ENCODE results near the gene RSBN1. TPM values are rescaled to one million over a fixed set of nuclear protein-coding genes. Genes with fewer than 3 reads are reported as not detected.

The RSBN1 gene
- total and polyA plus RNA-seq, 10 of the 15 experiments (the other 5 are each of a cell fraction or from before 2014, with no cell fraction given): 2.9 to 26.8 (median 11.5) TPM

DNA sequence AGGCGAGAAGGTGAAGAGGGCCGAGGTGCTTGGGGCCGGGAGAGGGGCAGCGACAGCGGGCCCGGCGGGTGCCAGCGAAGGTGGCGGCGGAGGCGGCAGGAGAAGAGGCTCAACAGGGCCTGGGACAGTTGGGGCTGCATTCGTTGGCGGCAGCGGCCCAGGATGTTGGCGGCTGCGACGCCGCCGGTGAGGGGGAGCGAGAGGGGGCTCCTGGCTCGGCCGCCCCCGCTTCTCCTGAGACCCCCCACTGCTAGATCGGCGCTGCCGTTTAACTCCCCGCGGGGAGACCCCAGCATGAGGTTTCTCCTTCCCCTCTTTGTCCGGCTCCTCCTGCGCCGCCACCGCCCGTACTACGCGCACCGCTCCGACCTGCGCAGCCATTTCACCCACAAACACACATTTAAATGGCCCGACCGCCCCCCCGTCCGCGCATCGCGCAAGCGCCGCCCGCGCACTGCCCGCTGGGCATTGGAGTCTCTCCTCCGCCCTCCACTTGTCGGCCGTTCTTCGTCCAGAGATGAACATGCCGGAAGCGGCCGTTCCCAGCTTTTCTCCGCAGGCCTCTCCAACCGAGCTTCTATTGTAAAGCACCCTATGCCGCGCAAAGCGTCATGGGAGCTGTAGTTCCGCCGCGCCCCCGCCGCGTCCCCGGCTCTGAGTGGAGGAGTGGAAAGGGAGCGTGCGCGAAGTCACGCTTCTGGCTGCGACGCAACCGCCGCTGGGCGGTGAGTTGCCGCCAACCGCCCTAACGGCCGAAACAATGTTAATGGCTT is at the start of gene RSBN1 (continued):
- TF ChIP-seq, protein P1, sequence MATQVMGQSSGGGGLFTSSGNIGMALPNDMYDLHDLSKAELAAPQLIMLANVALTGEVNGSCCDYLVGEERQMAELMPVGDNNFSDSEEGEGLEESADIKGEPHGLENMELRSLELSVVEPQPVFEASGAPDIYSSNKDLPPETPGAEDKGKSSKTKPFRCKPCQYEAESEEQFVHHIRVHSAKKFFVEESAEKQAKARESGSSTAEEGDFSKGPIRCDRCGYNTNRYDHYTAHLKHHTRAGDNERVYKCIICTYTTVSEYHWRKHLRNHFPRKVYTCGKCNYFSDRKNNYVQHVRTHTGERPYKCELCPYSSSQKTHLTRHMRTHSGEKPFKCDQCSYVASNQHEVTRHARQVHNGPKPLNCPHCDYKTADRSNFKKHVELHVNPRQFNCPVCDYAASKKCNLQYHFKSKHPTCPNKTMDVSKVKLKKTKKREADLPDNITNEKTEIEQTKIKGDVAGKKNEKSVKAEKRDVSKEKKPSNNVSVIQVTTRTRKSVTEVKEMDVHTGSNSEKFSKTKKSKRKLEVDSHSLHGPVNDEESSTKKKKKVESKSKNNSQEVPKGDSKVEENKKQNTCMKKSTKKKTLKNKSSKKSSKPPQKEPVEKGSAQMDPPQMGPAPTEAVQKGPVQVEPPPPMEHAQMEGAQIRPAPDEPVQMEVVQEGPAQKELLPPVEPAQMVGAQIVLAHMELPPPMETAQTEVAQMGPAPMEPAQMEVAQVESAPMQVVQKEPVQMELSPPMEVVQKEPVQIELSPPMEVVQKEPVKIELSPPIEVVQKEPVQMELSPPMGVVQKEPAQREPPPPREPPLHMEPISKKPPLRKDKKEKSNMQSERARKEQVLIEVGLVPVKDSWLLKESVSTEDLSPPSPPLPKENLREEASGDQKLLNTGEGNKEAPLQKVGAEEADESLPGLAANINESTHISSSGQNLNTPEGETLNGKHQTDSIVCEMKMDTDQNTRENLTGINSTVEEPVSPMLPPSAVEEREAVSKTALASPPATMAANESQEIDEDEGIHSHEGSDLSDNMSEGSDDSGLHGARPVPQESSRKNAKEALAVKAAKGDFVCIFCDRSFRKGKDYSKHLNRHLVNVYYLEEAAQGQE (IDR thresholded peaks at IDR 0.05; ENCODE audit: low read depth, low read length): no peak; the same call in 1 of the 2 replicates
- TF ChIP-seq GATAD2B (conservative IDR thresholded peaks at IDR 0.05; ENCODE audit: low read depth) (0 out of 2 replicates have a peak, but pooled peaks have one; percentile 59), YY1 (IDR thresholded peaks at IDR 0.05; ENCODE audit: low read depth, low read length) (peak; percentile 96), ZNF24 (IDR thresholded peaks at IDR 0.05) (no peak), RCOR1 (conservative IDR thresholded peaks at IDR 0.05; ENCODE audit: low read depth, low read length) (0 out of 2 replicates have a peak, but pooled peaks have one; percentile 59), STAT1 (conservative IDR thresholded peaks at IDR 0.05) (no peak; the same call in 1 of the 2 replicates), WRNIP1 (IDR thresholded peaks at IDR 0.05; ENCODE audit: borderline replicate concordance, low read depth, low read length) (0 out of 2 replicates have a peak, but pooled peaks have one; percentile 69), TCF7 (IDR thresholded peaks at IDR 0.05; ENCODE audit: borderline replicate concordance) (no peak), ATF7 (IDR thresholded peaks at IDR 0.05; ENCODE audit: low read depth) (peak; percentile 45; the same call in 1 of the 2 replicates), HDAC2 (IDR thresholded peaks at IDR 0.05) (no peak), EED (IDR thresholded peaks at IDR 0.05; ENCODE audit: low read depth) (peak; percentile 68), MTA2 (IDR thresholded peaks at IDR 0.05; ENCODE audit: low read depth) (no peak), MXI1 (IDR thresholded peaks at IDR 0.05; ENCODE audit: low read depth, low read length) (peak; percentile 74), FOXK2 (IDR thresholded peaks at IDR 0.05) (no peak), SMAD1 (IDR thresholded peaks at IDR 0.05; ENCODE audit: low read depth, partially characterized antibody) (no peak), NR2C1 (IDR thresholded peaks at IDR 0.05) (0 out of 2 replicates have a peak, but pooled peaks have one; percentile 4), RBBP5 (conservative IDR thresholded peaks at IDR 0.05) (no peak), POLR2AphosphoS5 (IDR thresholded peaks at IDR 0.05; ENCODE audit: low read length) (peak; percentile 82), TCF3 (IDR thresholded peaks at IDR 0.05; ENCODE audit: borderline replicate concordance, insufficient read depth, low read depth, low read length) (no peak), ZNF384 (IDR thresholded peaks at IDR 0.05; ENCODE audit: borderline replicate concordance, low read depth, low read length) (no peak), BCL11A (IDR thresholded peaks at IDR 0.05; ENCODE audit: low read depth, low read length) (no peak)
- TF ChIP-seq, protein P2, sequence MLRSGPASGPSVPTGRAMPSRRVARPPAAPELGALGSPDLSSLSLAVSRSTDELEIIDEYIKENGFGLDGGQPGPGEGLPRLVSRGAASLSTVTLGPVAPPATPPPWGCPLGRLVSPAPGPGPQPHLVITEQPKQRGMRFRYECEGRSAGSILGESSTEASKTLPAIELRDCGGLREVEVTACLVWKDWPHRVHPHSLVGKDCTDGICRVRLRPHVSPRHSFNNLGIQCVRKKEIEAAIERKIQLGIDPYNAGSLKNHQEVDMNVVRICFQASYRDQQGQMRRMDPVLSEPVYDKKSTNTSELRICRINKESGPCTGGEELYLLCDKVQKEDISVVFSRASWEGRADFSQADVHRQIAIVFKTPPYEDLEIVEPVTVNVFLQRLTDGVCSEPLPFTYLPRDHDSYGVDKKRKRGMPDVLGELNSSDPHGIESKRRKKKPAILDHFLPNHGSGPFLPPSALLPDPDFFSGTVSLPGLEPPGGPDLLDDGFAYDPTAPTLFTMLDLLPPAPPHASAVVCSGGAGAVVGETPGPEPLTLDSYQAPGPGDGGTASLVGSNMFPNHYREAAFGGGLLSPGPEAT (IDR thresholded peaks at IDR 0.05; ENCODE audit: low read depth): peak; percentile 73
- TF ChIP-seq, protein P3, sequence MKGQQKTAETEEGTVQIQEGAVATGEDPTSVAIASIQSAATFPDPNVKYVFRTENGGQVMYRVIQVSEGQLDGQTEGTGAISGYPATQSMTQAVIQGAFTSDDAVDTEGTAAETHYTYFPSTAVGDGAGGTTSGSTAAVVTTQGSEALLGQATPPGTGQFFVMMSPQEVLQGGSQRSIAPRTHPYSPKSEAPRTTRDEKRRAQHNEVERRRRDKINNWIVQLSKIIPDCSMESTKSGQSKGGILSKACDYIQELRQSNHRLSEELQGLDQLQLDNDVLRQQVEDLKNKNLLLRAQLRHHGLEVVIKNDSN (IDR thresholded peaks at IDR 0.05; ENCODE audit: borderline replicate concordance, extremely low read length, insufficient read depth, low read depth, low read length): no peak
- TF ChIP-seq, protein P4, sequence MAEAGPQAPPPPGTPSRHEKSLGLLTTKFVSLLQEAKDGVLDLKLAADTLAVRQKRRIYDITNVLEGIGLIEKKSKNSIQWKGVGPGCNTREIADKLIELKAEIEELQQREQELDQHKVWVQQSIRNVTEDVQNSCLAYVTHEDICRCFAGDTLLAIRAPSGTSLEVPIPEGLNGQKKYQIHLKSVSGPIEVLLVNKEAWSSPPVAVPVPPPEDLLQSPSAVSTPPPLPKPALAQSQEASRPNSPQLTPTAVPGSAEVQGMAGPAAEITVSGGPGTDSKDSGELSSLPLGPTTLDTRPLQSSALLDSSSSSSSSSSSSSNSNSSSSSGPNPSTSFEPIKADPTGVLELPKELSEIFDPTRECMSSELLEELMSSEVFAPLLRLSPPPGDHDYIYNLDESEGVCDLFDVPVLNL (IDR thresholded peaks at IDR 0.05; ENCODE audit: low read depth, low read length): no peak

Data from GM12878 (cell line).